ENCODE measurements around the gene CNKSR1.

The CNKSR1 gene

GRCh38 chr1:26177182-26177684 lies at the start of gene CNKSR1:
Gene CNKSR1, plus strand, starts transcription at chr1:26177491. Its CDS starts 57 bp downstream, at chr1:26177548.
- DNase-seq, result no peak

- no peak for DNase-seq
Measured at GRCh38 chr1:26129778-26130177, 47.5 kb upstream of the CNKSR1 start.

- DNase-seq, result no peak
Measured at GRCh38 chr1:26130695-26131094, 46.6 kb upstream of the CNKSR1 start.

- no peak for DNase-seq
Measured at GRCh38 chr1:26132128-26132833, 45.0 kb upstream of the CNKSR1 start.

- no peak for DNase-seq
Measured at GRCh38 chr1:26132834-26133167, 44.5 kb upstream of the CNKSR1 start.

GRCh38 chr1:26134466-26134865 lies 42.8 kb upstream of the CNKSR1 start:
- no peak for DNase-seq

GRCh38 chr1:26138974-26139558 lies 38.2 kb upstream of the CNKSR1 start:
- no peak for DNase-seq

GRCh38 chr1:26142159-26142558 lies 35.1 kb upstream of the CNKSR1 start:
- DNase-seq, result no peak

GRCh38 chr1:26145041-26145959 lies 32.0 kb upstream of the CNKSR1 start:
- peak; percentile 62 for DNase-seq

- DNase-seq, result no peak
Measured at GRCh38 chr1:26145960-26146294, 31.4 kb upstream of the CNKSR1 start.

GRCh38 chr1:26148887-26149286 lies 28.4 kb upstream of the CNKSR1 start:
- DNase-seq, result no peak

- DNase-seq, result no peak
Measured at GRCh38 chr1:26153966-26154532, 23.2 kb upstream of the CNKSR1 start.

- DNase-seq, result no peak
Measured at GRCh38 chr1:26154750-26155149, 22.5 kb upstream of the CNKSR1 start.

GRCh38 chr1:26155370-26156284 lies 21.7 kb upstream of the CNKSR1 start:
- DNase-seq, result no peak

GRCh38 chr1:26156285-26157038 lies 20.8 kb upstream of the CNKSR1 start:
- no peak for DNase-seq

- no peak for DNase-seq
Measured at GRCh38 chr1:26158271-26158907, 18.9 kb upstream of the CNKSR1 start.

- no peak for DNase-seq
Measured at GRCh38 chr1:26158908-26159742, 18.2 kb upstream of the CNKSR1 start, which contains the start of gene FAM110D. Gene FAM110D, plus strand, starts transcription at chr1:26159079. Its CDS starts 2,213 bp downstream, at chr1:26161292.

- no peak for DNase-seq
Measured at GRCh38 chr1:26159743-26160039, 17.6 kb upstream of the CNKSR1 start.

- DNase-seq, result no peak
Measured at GRCh38 chr1:26160527-26161414, 16.5 kb upstream of the CNKSR1 start.
